ENCODE results near the gene LAIR1.

The LAIR1 gene

GRCh38 chr19:54364775-54365257 is at the start of gene LAIR1:
Gene LAIR1 (minus strand): TSS chr19:54364931. CDS start chr19:54364804, 127 bp downstream.
- H3K4me3 ChIP-seq (ENCODE audit: low read depth, low read length), result no peak within 1 kb of the TSS
- TF ChIP-seq, protein P1, sequence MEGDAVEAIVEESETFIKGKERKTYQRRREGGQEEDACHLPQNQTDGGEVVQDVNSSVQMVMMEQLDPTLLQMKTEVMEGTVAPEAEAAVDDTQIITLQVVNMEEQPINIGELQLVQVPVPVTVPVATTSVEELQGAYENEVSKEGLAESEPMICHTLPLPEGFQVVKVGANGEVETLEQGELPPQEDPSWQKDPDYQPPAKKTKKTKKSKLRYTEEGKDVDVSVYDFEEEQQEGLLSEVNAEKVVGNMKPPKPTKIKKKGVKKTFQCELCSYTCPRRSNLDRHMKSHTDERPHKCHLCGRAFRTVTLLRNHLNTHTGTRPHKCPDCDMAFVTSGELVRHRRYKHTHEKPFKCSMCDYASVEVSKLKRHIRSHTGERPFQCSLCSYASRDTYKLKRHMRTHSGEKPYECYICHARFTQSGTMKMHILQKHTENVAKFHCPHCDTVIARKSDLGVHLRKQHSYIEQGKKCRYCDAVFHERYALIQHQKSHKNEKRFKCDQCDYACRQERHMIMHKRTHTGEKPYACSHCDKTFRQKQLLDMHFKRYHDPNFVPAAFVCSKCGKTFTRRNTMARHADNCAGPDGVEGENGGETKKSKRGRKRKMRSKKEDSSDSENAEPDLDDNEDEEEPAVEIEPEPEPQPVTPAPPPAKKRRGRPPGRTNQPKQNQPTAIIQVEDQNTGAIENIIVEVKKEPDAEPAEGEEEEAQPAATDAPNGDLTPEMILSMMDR (IDR thresholded peaks at IDR 0.05; ENCODE audit: low read depth, low read length), result no peak

GRCh38 chr19:54414156-54414555 is 49.4 kb upstream of the LAIR1 start:
- TF ChIP-seq, protein P1 (IDR thresholded peaks at IDR 0.05; ENCODE audit: low read depth, low read length), result no peak
- H3K4me3 ChIP-seq (ENCODE audit: low read depth, low read length), result no peak overlapping the region

GRCh38 chr19:54412877-54413276 is 48.1 kb upstream of the LAIR1 start:
- no peak overlapping the region for H3K4me3 ChIP-seq (ENCODE audit: low read depth, low read length)
- TF ChIP-seq, protein P1 (IDR thresholded peaks at IDR 0.05; ENCODE audit: low read depth, low read length), result no peak

GRCh38 chr19:54411033-54411432 is 46.3 kb upstream of the LAIR1 start:
- TF ChIP-seq, protein P1 (IDR thresholded peaks at IDR 0.05; ENCODE audit: low read depth, low read length), result no peak
- no peak overlapping the region for H3K4me3 ChIP-seq (ENCODE audit: low read depth, low read length)

GRCh38 chr19:54408456-54409026 is 43.8 kb upstream of the LAIR1 start:
- H3K4me3 ChIP-seq (ENCODE audit: low read depth, low read length), result no peak overlapping the region
- TF ChIP-seq, protein P1 (IDR thresholded peaks at IDR 0.05; ENCODE audit: low read depth, low read length), result no peak

DNA sequence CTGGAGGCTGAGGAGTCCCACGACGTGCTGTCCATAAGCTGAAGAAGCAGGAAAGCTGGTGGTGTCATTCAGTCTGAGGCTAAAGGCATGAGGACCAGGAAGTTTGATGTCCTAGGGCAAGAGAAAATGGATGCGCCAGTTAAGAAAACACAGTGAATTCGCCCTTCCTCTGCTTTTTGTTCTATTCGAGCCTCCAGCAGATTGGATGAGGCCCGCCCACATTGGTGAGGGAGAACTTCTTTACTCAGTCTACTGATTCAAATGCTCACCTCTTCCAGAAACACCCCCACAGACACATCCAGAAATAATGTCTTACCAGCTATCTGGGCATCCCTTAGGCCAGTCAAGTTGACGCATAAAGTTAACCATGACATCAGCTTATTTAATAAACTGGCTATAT is 43.0 kb upstream of the LAIR1 start:
- TF ChIP-seq, protein P1 (IDR thresholded peaks at IDR 0.05; ENCODE audit: low read depth, low read length), result no peak
- H3K4me3 ChIP-seq (ENCODE audit: low read depth, low read length), result no peak overlapping the region

DNA sequence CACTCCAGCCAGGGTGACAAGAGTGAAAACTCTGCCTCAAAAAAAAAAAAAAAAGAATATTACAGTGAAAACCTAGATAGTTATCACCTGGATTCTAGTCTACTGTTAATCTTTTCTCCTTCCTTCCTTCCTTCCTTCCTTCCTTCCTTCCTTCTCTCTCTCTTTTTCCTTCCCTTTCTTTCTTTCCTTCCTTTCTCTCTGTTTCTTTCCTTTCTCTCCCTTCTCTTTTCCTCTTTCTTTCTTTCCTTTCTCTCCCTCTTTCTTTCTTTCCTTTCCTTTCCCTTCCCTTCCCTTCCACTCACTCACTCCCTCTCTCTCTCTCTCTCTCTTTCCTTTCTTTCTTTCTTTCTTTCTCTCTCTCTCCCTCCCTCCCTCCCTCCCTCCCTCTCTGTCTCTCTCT is 40.9 kb upstream of the LAIR1 start:
- TF ChIP-seq, protein P1 (IDR thresholded peaks at IDR 0.05; ENCODE audit: low read depth, low read length), result no peak
- H3K4me3 ChIP-seq (ENCODE audit: low read depth, low read length), result no peak overlapping the region
